Measurements from ENCODE around the gene STAB1. TPM values are rescaled to one million over a fixed set of nuclear protein-coding genes. Genes with fewer than 3 reads are reported as not detected.
A peak's percentile ranks its signal among the peaks of the same experiment; 100 is the strongest.

STAB1 gene
- total RNA-seq, 1 donor from 2014 or later = 0.16 TPM

DNA sequence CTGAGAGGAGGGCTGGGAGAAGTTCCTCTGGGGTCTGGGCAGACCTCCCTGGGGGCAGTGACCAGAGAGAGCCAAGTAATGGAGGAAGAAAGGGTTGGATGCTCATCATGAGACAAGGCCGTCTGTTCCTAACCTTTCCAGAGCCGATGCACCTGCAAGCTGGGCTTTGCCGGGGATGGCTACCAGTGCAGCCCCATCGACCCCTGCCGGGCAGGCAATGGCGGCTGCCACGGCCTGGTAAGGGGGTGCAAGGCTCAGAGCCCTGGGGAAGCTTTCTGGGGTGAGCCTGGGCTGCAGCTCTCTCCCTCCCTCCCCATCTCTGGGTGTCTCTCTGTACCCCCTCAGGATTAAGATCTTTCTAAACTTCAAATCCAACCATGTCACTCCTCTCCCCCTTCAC lies 16.4 kb downstream of the STAB1 start:
- H3K27ac Mint-ChIP-seq (ENCODE audit: unreplicated experiment) = no peak overlapping the region
- H3K4me3 Mint-ChIP-seq = no peak overlapping the region
- no peaks in the 10 kb centered on the region for H3K4me1 Mint-ChIP-seq
- no peak for DNase-seq (ENCODE audit: low read depth, low spot score)
- H3K36me3 Mint-ChIP-seq (ENCODE audit: low read depth) = no peaks in the 10 kb centered on the region
- H3K9me3 Mint-ChIP-seq = no peaks in the 10 kb centered on the region
- TF ChIP-seq CTCF (conservative IDR thresholded peaks at IDR 0.05) = no peak
- H3K27me3 Mint-ChIP-seq (ENCODE audit: low read depth) = no peaks in the 10 kb centered on the region

DNA sequence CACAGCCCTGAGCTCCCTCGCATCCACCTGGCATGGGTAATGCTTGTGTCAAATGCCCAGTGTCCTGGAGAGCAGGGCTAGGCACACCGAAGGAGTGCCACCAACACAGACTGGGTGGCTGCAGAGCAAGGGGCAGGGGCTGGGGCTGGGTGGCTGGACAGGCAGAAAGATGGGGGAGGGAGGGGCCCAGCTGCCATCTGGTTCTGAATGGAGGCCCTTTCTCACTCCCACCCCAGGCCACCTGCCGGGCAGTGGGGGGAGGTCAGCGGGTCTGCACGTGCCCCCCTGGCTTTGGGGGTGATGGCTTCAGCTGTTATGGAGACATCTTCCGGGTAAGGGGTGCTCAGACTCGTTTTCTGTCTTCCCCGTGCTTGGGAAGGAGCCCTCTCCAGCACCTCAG lies 17.0 kb downstream of the STAB1 start:
- H3K4me1 Mint-ChIP-seq = no peaks in the 10 kb centered on the region
- H3K9me3 Mint-ChIP-seq = no peaks in the 10 kb centered on the region
- no peak overlapping the region for H3K4me3 Mint-ChIP-seq
- H3K27me3 Mint-ChIP-seq (ENCODE audit: low read depth) = no peaks in the 10 kb centered on the region
- no peaks in the 10 kb centered on the region for H3K36me3 Mint-ChIP-seq (ENCODE audit: low read depth)
- no peak for TF ChIP-seq CTCF (conservative IDR thresholded peaks at IDR 0.05)
- H3K27ac Mint-ChIP-seq (ENCODE audit: unreplicated experiment) = no peak overlapping the region
- no peak for DNase-seq (ENCODE audit: low read depth, low spot score)

DNA sequence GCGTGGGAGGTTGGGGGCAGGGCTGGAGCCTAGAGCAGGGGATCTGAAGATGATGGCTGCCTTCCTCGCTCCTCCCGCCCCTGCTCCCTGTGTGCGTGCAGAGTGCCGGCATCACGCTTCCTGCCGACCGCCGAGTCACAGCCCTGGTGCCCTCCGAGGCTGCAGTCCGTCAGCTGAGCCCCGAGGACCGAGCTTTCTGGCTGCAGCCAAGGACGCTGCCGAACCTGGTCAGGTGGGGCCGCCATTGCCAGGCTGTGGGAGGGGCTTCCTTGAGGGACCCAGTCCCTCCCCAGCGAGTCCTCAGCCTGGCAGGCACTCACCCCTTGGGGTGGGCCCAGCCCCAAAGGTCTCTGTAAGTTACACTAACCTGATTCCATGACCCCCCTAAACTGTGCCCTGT lies 17.6 kb downstream of the STAB1 start:
- no peak overlapping the region for H3K4me3 Mint-ChIP-seq
- H3K27ac Mint-ChIP-seq (ENCODE audit: unreplicated experiment) = no peak overlapping the region
- no peak for TF ChIP-seq CTCF (conservative IDR thresholded peaks at IDR 0.05)
- no peak for DNase-seq (ENCODE audit: low read depth, low spot score)
- no peaks in the 10 kb centered on the region for H3K36me3 Mint-ChIP-seq (ENCODE audit: low read depth)
- no peaks in the 10 kb centered on the region for H3K9me3 Mint-ChIP-seq
- H3K4me1 Mint-ChIP-seq = no peaks in the 10 kb centered on the region
- H3K27me3 Mint-ChIP-seq (ENCODE audit: low read depth) = no peaks in the 10 kb centered on the region

DNA sequence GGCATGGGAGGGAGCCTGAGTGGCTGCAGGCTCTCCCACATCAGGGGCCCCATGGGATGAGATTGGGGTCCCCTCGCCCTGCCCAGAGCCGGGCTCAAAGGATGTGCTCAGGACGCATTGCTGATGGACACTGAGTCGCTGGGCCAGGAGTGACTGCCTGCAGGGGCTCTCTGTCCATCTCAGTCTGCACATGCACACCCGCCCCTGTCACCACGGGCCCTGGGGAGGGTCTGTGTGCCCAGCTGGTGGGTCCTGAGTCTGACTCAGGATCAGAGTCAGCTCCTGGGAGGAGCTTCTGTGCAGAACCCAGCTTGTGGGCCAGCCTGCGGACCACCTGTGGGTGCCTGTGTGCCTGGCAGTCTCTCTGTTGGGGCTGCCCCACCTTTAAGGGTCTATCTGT lies 18.1 kb downstream of the STAB1 start:
- Mint-ChIP-seq H3K36me3 (ENCODE audit: low read depth) (no peaks in the 10 kb centered on the region), H3K4me1 (no peaks in the 10 kb centered on the region)
- TF ChIP-seq CTCF (conservative IDR thresholded peaks at IDR 0.05) = no peak

GRCh38 chr3:52514576-52514975 lies 19.4 kb downstream of the STAB1 start:
- Mint-ChIP-seq H3K27ac (ENCODE audit: unreplicated experiment) (no peak overlapping the region), H3K36me3 (ENCODE audit: low read depth) (no peaks in the 10 kb centered on the region), H3K4me3 (no peak overlapping the region), H3K27me3 (ENCODE audit: low read depth) (no peaks in the 10 kb centered on the region), H3K4me1 (no peaks in the 10 kb centered on the region), H3K9me3 (no peaks in the 10 kb centered on the region)
- no peak for TF ChIP-seq CTCF (conservative IDR thresholded peaks at IDR 0.05)
- no peak for DNase-seq (ENCODE audit: low read depth, low spot score)

More for the DNA sequence above, 18.1 kb downstream of the STAB1 start:
- Mint-ChIP-seq H3K4me3 (no peak overlapping the region), H3K27me3 (ENCODE audit: low read depth) (no peaks in the 10 kb centered on the region), H3K27ac (ENCODE audit: unreplicated experiment) (no peak overlapping the region), H3K9me3 (no peaks in the 10 kb centered on the region)
- no peak for DNase-seq (ENCODE audit: low read depth, low spot score)

GRCh38 chr3:52515192-52515591 lies 20.1 kb downstream of the STAB1 start:
- no peak for TF ChIP-seq CTCF (conservative IDR thresholded peaks at IDR 0.05)
- peak overlapping the region; percentile 50 for H3K27ac Mint-ChIP-seq (ENCODE audit: unreplicated experiment)
- no peak overlapping the region for H3K4me3 Mint-ChIP-seq
- DNase-seq (ENCODE audit: low read depth, low spot score) = no peak
- H3K27me3 Mint-ChIP-seq (ENCODE audit: low read depth) = no peaks in the 10 kb centered on the region
- no peaks in the 10 kb centered on the region for H3K4me1 Mint-ChIP-seq
- no peaks in the 10 kb centered on the region for H3K9me3 Mint-ChIP-seq
- no peaks in the 10 kb centered on the region for H3K36me3 Mint-ChIP-seq (ENCODE audit: low read depth)

Measured in neural crest cell (in vitro differentiated cells).